ENCODE data around the gene CEP295NL.

GRCh38 chr17:78873519-78874340, 29.3 kb downstream of the CEP295NL start:
- TF ChIP-seq CTCF (IDR thresholded peaks at IDR 0.05) (no peak), POLR2AphosphoS5 (IDR thresholded peaks at IDR 0.05; ENCODE audit: low read depth, low read length) (no peak), SIN3A (IDR thresholded peaks at IDR 0.05; ENCODE audit: borderline replicate concordance, insufficient read depth, low read depth, low read length) (no peak), TCF7L2 (IDR thresholded peaks at IDR 0.05; ENCODE audit: low read depth, low read length) (no peak)
- TF ChIP-seq, protein P1, sequence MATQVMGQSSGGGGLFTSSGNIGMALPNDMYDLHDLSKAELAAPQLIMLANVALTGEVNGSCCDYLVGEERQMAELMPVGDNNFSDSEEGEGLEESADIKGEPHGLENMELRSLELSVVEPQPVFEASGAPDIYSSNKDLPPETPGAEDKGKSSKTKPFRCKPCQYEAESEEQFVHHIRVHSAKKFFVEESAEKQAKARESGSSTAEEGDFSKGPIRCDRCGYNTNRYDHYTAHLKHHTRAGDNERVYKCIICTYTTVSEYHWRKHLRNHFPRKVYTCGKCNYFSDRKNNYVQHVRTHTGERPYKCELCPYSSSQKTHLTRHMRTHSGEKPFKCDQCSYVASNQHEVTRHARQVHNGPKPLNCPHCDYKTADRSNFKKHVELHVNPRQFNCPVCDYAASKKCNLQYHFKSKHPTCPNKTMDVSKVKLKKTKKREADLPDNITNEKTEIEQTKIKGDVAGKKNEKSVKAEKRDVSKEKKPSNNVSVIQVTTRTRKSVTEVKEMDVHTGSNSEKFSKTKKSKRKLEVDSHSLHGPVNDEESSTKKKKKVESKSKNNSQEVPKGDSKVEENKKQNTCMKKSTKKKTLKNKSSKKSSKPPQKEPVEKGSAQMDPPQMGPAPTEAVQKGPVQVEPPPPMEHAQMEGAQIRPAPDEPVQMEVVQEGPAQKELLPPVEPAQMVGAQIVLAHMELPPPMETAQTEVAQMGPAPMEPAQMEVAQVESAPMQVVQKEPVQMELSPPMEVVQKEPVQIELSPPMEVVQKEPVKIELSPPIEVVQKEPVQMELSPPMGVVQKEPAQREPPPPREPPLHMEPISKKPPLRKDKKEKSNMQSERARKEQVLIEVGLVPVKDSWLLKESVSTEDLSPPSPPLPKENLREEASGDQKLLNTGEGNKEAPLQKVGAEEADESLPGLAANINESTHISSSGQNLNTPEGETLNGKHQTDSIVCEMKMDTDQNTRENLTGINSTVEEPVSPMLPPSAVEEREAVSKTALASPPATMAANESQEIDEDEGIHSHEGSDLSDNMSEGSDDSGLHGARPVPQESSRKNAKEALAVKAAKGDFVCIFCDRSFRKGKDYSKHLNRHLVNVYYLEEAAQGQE (IDR thresholded peaks at IDR 0.05; ENCODE audit: insufficient read depth in 1 of 2, low read depth in 2 of 2, low read length in 1 of 2) = no peak

All from Panc1 (cell line).